GM12878 (cell line): Measurements from ENCODE around the gene CORO2B.

Experiments
- NR2C2 ChIP-seq: IDR thresholded peaks from 2 replicates; pipeline ENCODE4 v1.6.1; 2011; ENCODE audit warnings: borderline replicate concordance, low read depth; ENCODE audit not compliant: control insufficient read depth, insufficient read length
- POLR2A ChIP-seq: IDR thresholded peaks from 2 replicates; pipeline ENCODE4 v1.6.1; 2011; ENCODE audit warnings: low read depth, mild to moderate bottlenecking, low read length
- RAD21 ChIP-seq: IDR thresholded peaks from 2 replicates; pipeline ENCODE4 v1.6.1; 2011; ENCODE audit warnings: mild to moderate bottlenecking, low read depth, low read length, moderate library complexity; ENCODE audit not compliant: insufficient read depth
- SIN3A ChIP-seq: IDR thresholded peaks from 2 replicates; pipeline ENCODE4 v1.6.1; 2012; ENCODE audit warnings: low read depth, low read length, improper control_type of control experiment
- SMC3 ChIP-seq: IDR thresholded peaks from 2 replicates; pipeline ENCODE4 v1.6.1; 2011; ENCODE audit warnings: low read length, improper control_type of control experiment, borderline replicate concordance
- TF ChIP-seq, protein P1 (sequence below), 3 experiments: IDR thresholded peaks in 2 of 3; conservative IDR thresholded peaks in 1 of 3; 2 replicates each; pipeline ENCODE4 v1.5.1; 2011; ENCODE audit warnings: low read depth in 3 of 3, low read length in 3 of 3, mild to moderate bottlenecking in 3 of 3, control low read depth in 2 of 3, moderate library complexity in 2 of 3, inconsistent platforms in 1 of 3, mixed read lengths in 1 of 3; ENCODE audit not compliant: control insufficient read depth in 2 of 3, insufficient read depth in 1 of 3; ENCODE audit errors: extremely low read depth in 1 of 3
- TF ChIP-seq, protein P2 (sequence below): IDR thresholded peaks from 2 replicates; pipeline ENCODE4 v1.6.1; 2011; ENCODE audit warnings: mild to moderate bottlenecking, low read depth, low read length, moderate library complexity; ENCODE audit not compliant: insufficient replicate concordance
- TF ChIP-seq, protein P3 (sequence below): IDR thresholded peaks from 2 replicates; pipeline ENCODE4 v1.6.1; 2012; ENCODE audit warnings: low read length, inconsistent platforms

DNA sequence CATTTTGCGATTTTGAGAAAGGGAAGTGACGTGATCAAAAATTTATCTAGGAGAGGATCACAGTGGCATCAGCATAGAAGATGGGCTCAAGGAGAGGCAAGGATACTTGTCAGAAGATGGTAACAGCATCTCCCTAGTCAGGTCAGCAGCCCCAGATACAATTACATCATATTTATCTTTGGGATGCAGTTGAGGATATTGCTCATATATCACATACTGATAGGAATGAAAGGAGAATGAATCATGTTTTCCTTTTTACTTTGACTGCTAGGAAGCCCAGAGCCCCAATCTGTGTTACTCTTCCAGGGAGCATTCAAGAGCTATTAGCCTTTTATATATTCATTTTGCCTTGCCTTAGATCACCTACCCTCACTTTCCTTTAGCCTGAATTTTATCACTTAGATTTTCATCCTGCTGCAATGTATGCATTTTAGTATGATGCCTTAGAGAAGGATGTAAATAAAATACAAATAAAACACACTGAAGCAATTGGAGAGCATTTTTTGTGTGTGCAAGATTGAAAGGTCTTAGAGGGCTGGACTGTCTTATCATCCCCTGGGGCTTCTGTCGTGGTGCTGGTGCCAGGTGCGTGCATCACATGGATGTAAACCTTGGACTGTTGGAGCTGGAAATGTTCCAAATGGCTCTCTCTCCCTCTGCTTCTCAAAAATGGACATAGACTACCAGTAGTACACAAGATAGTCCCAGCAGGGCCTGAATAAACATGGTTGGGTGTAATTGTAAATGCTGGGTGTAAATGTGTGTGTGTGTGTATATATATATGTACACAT lies 40.3 kb downstream of the CORO2B start:
- TF ChIP-seq, protein P1, sequence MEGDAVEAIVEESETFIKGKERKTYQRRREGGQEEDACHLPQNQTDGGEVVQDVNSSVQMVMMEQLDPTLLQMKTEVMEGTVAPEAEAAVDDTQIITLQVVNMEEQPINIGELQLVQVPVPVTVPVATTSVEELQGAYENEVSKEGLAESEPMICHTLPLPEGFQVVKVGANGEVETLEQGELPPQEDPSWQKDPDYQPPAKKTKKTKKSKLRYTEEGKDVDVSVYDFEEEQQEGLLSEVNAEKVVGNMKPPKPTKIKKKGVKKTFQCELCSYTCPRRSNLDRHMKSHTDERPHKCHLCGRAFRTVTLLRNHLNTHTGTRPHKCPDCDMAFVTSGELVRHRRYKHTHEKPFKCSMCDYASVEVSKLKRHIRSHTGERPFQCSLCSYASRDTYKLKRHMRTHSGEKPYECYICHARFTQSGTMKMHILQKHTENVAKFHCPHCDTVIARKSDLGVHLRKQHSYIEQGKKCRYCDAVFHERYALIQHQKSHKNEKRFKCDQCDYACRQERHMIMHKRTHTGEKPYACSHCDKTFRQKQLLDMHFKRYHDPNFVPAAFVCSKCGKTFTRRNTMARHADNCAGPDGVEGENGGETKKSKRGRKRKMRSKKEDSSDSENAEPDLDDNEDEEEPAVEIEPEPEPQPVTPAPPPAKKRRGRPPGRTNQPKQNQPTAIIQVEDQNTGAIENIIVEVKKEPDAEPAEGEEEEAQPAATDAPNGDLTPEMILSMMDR (IDR thresholded peaks at IDR 0.05 in 2 of 3, conservative IDR thresholded peaks at IDR 0.05 in 1 of 3; ENCODE audit: control insufficient read depth in 2 of 3, extremely low read depth in 1 of 3, insufficient read depth in 1 of 3, low read depth in 3 of 3, low read length in 3 of 3): no peak
- TF ChIP-seq, protein P2, sequence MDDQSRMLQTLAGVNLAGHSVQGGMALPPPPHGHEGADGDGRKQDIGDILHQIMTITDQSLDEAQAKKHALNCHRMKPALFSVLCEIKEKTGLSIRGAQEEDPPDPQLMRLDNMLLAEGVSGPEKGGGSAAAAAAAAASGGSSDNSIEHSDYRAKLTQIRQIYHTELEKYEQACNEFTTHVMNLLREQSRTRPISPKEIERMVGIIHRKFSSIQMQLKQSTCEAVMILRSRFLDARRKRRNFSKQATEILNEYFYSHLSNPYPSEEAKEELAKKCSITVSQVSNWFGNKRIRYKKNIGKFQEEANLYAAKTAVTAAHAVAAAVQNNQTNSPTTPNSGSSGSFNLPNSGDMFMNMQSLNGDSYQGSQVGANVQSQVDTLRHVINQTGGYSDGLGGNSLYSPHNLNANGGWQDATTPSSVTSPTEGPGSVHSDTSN: no peak
- TF ChIP-seq SIN3A (no peak), POLR2A (no peak), NR2C2 (no peak), SMC3 (no peak), RAD21 (no peak)
- TF ChIP-seq, protein P3, sequence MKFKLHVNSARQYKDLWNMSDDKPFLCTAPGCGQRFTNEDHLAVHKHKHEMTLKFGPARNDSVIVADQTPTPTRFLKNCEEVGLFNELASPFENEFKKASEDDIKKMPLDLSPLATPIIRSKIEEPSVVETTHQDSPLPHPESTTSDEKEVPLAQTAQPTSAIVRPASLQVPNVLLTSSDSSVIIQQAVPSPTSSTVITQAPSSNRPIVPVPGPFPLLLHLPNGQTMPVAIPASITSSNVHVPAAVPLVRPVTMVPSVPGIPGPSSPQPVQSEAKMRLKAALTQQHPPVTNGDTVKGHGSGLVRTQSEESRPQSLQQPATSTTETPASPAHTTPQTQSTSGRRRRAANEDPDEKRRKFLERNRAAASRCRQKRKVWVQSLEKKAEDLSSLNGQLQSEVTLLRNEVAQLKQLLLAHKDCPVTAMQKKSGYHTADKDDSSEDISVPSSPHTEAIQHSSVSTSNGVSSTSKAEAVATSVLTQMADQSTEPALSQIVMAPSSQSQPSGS: no peak
